A673 (cell line): ENCODE data around the gene PEPD.

Source experiments
- CTCF ChIP-seq: fragments of 300-800, 200-600 bp; sonication (generic); conservative IDR thresholded peaks from 2 replicates; pipeline ENCODE4 v1.5.1; 2017; ENCODE audit warnings: low read depth, mild to moderate bottlenecking, antibody characterized with exemption, low read length, moderate library complexity, mixed read lengths
- EZH2 ChIP-seq: fragments of 200-600 bp; sonication (generic); IDR thresholded peaks from 2 replicates; pipeline ENCODE4 v1.6.1; 2017; ENCODE audit warnings: borderline replicate concordance, low read depth, mild to moderate bottlenecking, mixed read lengths, antibody characterized with exemption, low read length; ENCODE audit not compliant: poor library complexity, severe bottlenecking

GRCh38 chr19:33343859-33344572 is 177.6 kb downstream of the PEPD start:
- TF ChIP-seq CTCF = no peak
- TF ChIP-seq EZH2 = no peak
